HG03108 (cell line): Measurements from ENCODE around the gene FGD5.

Experiments
- ATAC-seq: cut with Tn5 transposase; IDR thresholded peaks from one replicate; pipeline ENCODE4 v1.9.1; 2021; ENCODE audit warnings: moderate library complexity; ENCODE audit not compliant: unreplicated experiment

Gene FGD5

GRCh38 chr3:14826069-14826468 is 7.3 kb downstream of the FGD5 start:
- ATAC-seq = no peak

- no peak for ATAC-seq
These were observed 9.0 kb downstream of the FGD5 start for GRCh38 chr3:14827776-14828175.

GRCh38 chr3:14829811-14830210 is 11.0 kb downstream of the FGD5 start:
- no peak for ATAC-seq

GRCh38 chr3:14831916-14832450 is 13.2 kb downstream of the FGD5 start:
- ATAC-seq = no peak

GRCh38 chr3:14832975-14833722 is 14.4 kb downstream of the FGD5 start:
- ATAC-seq = no peak

- ATAC-seq = no peak
These were observed 15.4 kb downstream of the FGD5 start for GRCh38 chr3:14834121-14834520.

- no peak for ATAC-seq
These were observed 16.2 kb downstream of the FGD5 start for GRCh38 chr3:14834807-14835466.

- no peak for ATAC-seq
These were observed 17.3 kb downstream of the FGD5 start for GRCh38 chr3:14836049-14836468.

- no peak for ATAC-seq
These were observed 18.6 kb downstream of the FGD5 start for GRCh38 chr3:14837186-14837877.

GRCh38 chr3:14837878-14838258 is 19.1 kb downstream of the FGD5 start:
- no peak for ATAC-seq

- ATAC-seq = no peak
These were observed 20.5 kb downstream of the FGD5 start for GRCh38 chr3:14839236-14839635.

- no peak for ATAC-seq
These were observed 23.1 kb downstream of the FGD5 start for GRCh38 chr3:14841836-14842235.

- no peak for ATAC-seq
These were observed 23.5 kb downstream of the FGD5 start for GRCh38 chr3:14842277-14842676.

- no peak for ATAC-seq
These were observed 24.6 kb downstream of the FGD5 start for GRCh38 chr3:14843321-14843720.

- no peak for ATAC-seq
These were observed 25.8 kb downstream of the FGD5 start for GRCh38 chr3:14844386-14845170.

GRCh38 chr3:14845180-14845579 is 26.4 kb downstream of the FGD5 start:
- no peak for ATAC-seq

GRCh38 chr3:14845826-14846225 is 27.1 kb downstream of the FGD5 start:
- ATAC-seq = no peak

- no peak for ATAC-seq
These were observed 27.6 kb downstream of the FGD5 start for GRCh38 chr3:14846226-14846880.

- no peak for ATAC-seq
These were observed 29.1 kb downstream of the FGD5 start for GRCh38 chr3:14847613-14848541.
